Suprapubic skin (tissue), 4 donors: Measurements from ENCODE around the gene MED31. TPM values are rescaled to one million over a fixed set of nuclear protein-coding genes. Genes with fewer than 3 reads are reported as not detected.
A peak's percentile ranks its signal among the peaks of the same experiment; 100 is the strongest.

Experiments
- DNase-seq, 2 donors: peaks; one replicate each; pipeline ENCODE4 v3.0.0-alpha.2; 2019; ENCODE audit warnings: low spot score in 2 of 2
- H3K27ac ChIP-seq: fragments of 200-600 bp; sonication (generic); one replicate; pipeline ENCODE4 v1.5.1; 2019
- H3K27me3 ChIP-seq: fragments of 200-600 bp; sonication (generic); one replicate; pipeline ENCODE4 v1.5.1; 2019
- H3K36me3 ChIP-seq: fragments of 200-600 bp; sonication (generic); one replicate; pipeline ENCODE4 v1.5.1; 2019
- H3K4me1 ChIP-seq: fragments of 200-600 bp; sonication (generic); one replicate; pipeline ENCODE4 v1.5.1; 2019
- H3K4me3 ChIP-seq: fragments of 200-600 bp; sonication (generic); one replicate; pipeline ENCODE4 v1.5.1; 2019; ENCODE audit warnings: mild to moderate bottlenecking
- H3K9me3 ChIP-seq: fragments of 200-600 bp; sonication (generic); one replicate; pipeline ENCODE4 v1.5.1; 2019
- EP300 ChIP-seq: sonication (generic); formaldehyde crosslinking; IDR thresholded peaks from one replicate; pipeline ENCODE4 v1.6.1; 2017; ENCODE audit warnings: antibody characterized with exemption
- POLR2A ChIP-seq, 2 donors: fragments of 450-650 bp; IDR thresholded peaks; one replicate each; pipeline ENCODE4 v1.6.1; 2017; ENCODE audit warnings: antibody characterized with exemption in 2 of 2, mild to moderate bottlenecking in 2 of 2, moderate library complexity in 2 of 2
- POLR2AphosphoS5 ChIP-seq, 3 donors: sonication (generic); formaldehyde crosslinking; IDR thresholded peaks; one replicate each; pipeline ENCODE4 v1.6.1; 2017; ENCODE audit warnings: antibody characterized with exemption in 3 of 3
- WGBS: methylation state at CpG from one replicate; pipeline ENCODE4 v1.1.5; 2018; 5-methylcytosine and 5-hydroxymethylcytosine counted together
- total RNA-seq, 4 donors: library from RNA; depleted of rRNA; stranded (reverse); fragments of >200 nt; gene quantifications; one replicate each; pipeline ENCODE4 v1.1.0, GENCODE V29; 2016
- TF ChIP-seq, protein P1 (sequence below), 2 donors: fragments of 200-600 bp in 1 of 2; fragments of 450-650 bp in 1 of 2; sonication (generic) in 1 of 2; IDR thresholded peaks; one replicate each; pipeline ENCODE4 v1.5.1; 2016 to 2019; ENCODE audit warnings: antibody characterized with exemption in 2 of 2, mild to moderate bottlenecking in 1 of 2, moderate library complexity in 1 of 2

MED31 gene
- total RNA-seq = 10 to 100 TPM in 3 of 4 donors, 1 to 10 TPM in 1; 9.3 to 19.2 (median 12.9) TPM

DNA sequence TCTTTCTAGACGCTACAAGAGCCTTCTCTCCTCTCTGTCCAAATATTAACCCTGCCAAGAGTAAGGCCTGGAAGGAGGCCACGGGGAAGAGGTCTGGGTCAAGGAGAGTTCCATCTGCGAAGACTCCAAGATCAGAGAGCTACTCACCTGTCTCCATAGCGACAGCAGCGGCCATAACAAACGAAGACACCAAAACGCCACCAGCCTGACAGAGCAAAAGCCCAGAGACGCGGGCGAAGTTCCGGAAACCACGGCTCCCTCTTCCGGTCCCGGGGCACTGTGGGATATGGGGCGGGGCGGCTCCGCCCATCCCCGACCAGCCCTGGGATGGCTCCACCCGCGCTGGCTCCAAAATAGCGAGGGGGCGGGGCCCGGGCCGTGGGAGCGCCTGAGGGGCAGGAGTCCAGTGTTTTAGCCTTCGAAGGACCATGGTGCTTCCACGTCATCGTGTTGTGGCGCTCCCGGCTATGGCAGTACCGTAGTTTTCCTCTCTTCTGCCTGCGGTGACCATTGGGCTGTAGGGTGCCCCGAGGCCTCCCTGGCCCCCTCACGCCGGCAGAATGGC, at the start of gene MED31, which contains the start of gene C17orf100:
TSS of gene MED31 (minus strand) at position 252 of the 565 bp plus-strand sequence. CDS start at position 175, 77 bp downstream.
TSS of gene C17orf100 (plus strand) at position 409 of the 565 bp plus-strand sequence. CDS start at position 561, 152 bp downstream.
- H3K9me3 ChIP-seq = no peaks in the 10 kb centered on the region
- TF ChIP-seq, protein P1, sequence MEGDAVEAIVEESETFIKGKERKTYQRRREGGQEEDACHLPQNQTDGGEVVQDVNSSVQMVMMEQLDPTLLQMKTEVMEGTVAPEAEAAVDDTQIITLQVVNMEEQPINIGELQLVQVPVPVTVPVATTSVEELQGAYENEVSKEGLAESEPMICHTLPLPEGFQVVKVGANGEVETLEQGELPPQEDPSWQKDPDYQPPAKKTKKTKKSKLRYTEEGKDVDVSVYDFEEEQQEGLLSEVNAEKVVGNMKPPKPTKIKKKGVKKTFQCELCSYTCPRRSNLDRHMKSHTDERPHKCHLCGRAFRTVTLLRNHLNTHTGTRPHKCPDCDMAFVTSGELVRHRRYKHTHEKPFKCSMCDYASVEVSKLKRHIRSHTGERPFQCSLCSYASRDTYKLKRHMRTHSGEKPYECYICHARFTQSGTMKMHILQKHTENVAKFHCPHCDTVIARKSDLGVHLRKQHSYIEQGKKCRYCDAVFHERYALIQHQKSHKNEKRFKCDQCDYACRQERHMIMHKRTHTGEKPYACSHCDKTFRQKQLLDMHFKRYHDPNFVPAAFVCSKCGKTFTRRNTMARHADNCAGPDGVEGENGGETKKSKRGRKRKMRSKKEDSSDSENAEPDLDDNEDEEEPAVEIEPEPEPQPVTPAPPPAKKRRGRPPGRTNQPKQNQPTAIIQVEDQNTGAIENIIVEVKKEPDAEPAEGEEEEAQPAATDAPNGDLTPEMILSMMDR (IDR thresholded peaks at IDR 0.05) = no peak
- TF ChIP-seq POLR2AphosphoS5 (IDR thresholded peaks at IDR 0.05) (peak in 2 of 3 donors; percentile 20 to 54), POLR2A (IDR thresholded peaks at IDR 0.05) (peak in 1 of 2 donors; percentile 80)
- H3K27ac ChIP-seq = peak within 1 kb of the TSS; percentile 93
- H3K36me3 ChIP-seq = peaks cover 17% of the 10 kb centered on the region
- WGBS = 0% methylated on average over 2 of the region's 35 CpGs
- peak; percentile 97 to 98 for DNase-seq
- peaks cover 52% of the 10 kb centered on the region for H3K4me1 ChIP-seq
- peaks cover 10% of the 10 kb centered on the region for H3K27me3 ChIP-seq
- peak within 1 kb of the TSS; percentile 80 for H3K4me3 ChIP-seq

DNA sequence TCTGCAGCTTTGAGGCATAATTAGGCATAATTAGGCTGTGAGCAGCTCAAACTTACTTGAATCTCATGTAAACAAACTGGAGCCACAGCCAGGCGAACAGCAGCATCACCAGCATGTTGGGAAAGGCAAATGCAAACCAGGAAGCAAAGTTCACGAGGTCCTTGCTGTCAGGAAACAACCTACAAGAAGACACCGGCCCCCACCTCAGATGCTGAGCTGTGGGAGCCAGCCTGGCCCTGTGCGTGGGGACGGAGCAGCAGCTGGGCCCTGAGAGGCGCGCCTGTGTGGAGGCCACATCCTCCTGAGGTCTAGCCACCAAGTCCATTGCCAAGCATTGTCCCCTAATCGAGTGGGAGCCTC, 49.5 kb upstream of the MED31 start:
- H3K36me3 ChIP-seq = no peaks in the 10 kb centered on the region
- no peak overlapping the region for H3K4me3 ChIP-seq
- H3K4me1 ChIP-seq = no peaks in the 10 kb centered on the region
- DNase-seq = peak in 1 of 2 donors; percentile 34
- TF ChIP-seq POLR2A (IDR thresholded peaks at IDR 0.05) = no peak
- TF ChIP-seq POLR2AphosphoS5 (IDR thresholded peaks at IDR 0.05) = no peak
- H3K27ac ChIP-seq = no peak overlapping the region
- no peaks in the 10 kb centered on the region for H3K9me3 ChIP-seq
- peaks cover 10% of the 10 kb centered on the region for H3K27me3 ChIP-seq
- 71% methylated on average over 1 of the region's 8 CpGs for WGBS

- peak in 1 of 2 donors; percentile 30 for DNase-seq
- Histone ChIP-seq H3K27ac (no peak overlapping the region), H3K36me3 (no peaks in the 10 kb centered on the region), H3K4me3 (no peak overlapping the region), H3K4me1 (no peaks in the 10 kb centered on the region), H3K9me3 (no peaks in the 10 kb centered on the region), H3K27me3 (peaks cover 10% of the 10 kb centered on the region)
- WGBS = 80% methylated on average over 16 of the region's 16 CpGs
- no peak for TF ChIP-seq POLR2AphosphoS5 (IDR thresholded peaks at IDR 0.05)
- no peak for TF ChIP-seq POLR2A (IDR thresholded peaks at IDR 0.05)
- TF ChIP-seq EP300 = no peak
- TF ChIP-seq, protein P1 (IDR thresholded peaks at IDR 0.05) = no peak
These were observed 48.9 kb upstream of the MED31 start for GRCh38 chr17:6699997-6700947.

GRCh38 chr17:6698004-6698403, 46.6 kb upstream of the MED31 start:
- no peaks in the 10 kb centered on the region for H3K9me3 ChIP-seq
- 60% methylated on average over 1 of the region's 11 CpGs for WGBS

GRCh38 chr17:6696906-6697305, 45.5 kb upstream of the MED31 start:
- 80% methylated on average over 3 of the region's 5 CpGs for WGBS

More at GRCh38 chr17:6698004-6698403, 46.6 kb upstream of the MED31 start:
- Histone ChIP-seq H3K27me3 (peaks cover 8% of the 10 kb centered on the region), H3K4me3 (no peak overlapping the region), H3K4me1 (no peaks in the 10 kb centered on the region), H3K27ac (no peak overlapping the region), H3K36me3 (no peaks in the 10 kb centered on the region)
- TF ChIP-seq POLR2AphosphoS5 (IDR thresholded peaks at IDR 0.05) (no peak), EP300 (no peak), POLR2A (IDR thresholded peaks at IDR 0.05) (no peak)
- TF ChIP-seq, protein P1 (IDR thresholded peaks at IDR 0.05) = no peak
- DNase-seq = peak in 1 of 2 donors; percentile 38

More at GRCh38 chr17:6696906-6697305, 45.5 kb upstream of the MED31 start:
- H3K4me3 ChIP-seq = no peak overlapping the region
- H3K9me3 ChIP-seq = no peaks in the 10 kb centered on the region
- TF ChIP-seq POLR2AphosphoS5 (IDR thresholded peaks at IDR 0.05) (no peak), EP300 (no peak), POLR2A (IDR thresholded peaks at IDR 0.05) (no peak)
- TF ChIP-seq, protein P1 (IDR thresholded peaks at IDR 0.05) = no peak
- no peaks in the 10 kb centered on the region for H3K36me3 ChIP-seq
- DNase-seq = no peak
- no peak overlapping the region for H3K27ac ChIP-seq
- H3K27me3 ChIP-seq = peaks cover 2% of the 10 kb centered on the region
- no peaks in the 10 kb centered on the region for H3K4me1 ChIP-seq
